IPS-18c (cell line): ENCODE data around the gene TM7SF3.
"Not testable (repeated sequence)": the region's sequence is repeated elsewhere in the genome, so short reads cannot be mapped to it uniquely, and the experiment has no call there.

Experiments used
- H3K4me3 ChIP-seq: 2 replicates; pipeline ENCODE4 v1.7.0; 2013; ENCODE audit warnings: low read depth, mild to moderate bottlenecking, low read length, moderate library complexity; ENCODE audit not compliant: insufficient read depth
- H3K9me3 ChIP-seq: one replicate; pipeline ENCODE4 v1.6.1; 2013; ENCODE audit warnings: mild to moderate bottlenecking, low read length, moderate library complexity; ENCODE audit not compliant: control insufficient read depth, insufficient read depth

Gene TM7SF3

GRCh38 chr12:26997003-26997402 lies 17.2 kb downstream of the TM7SF3 start:
- Histone ChIP-seq H3K4me3 (no peak overlapping the region), H3K9me3 (no peaks in the 10 kb centered on the region)

GRCh38 chr12:26995706-26996105 lies 18.5 kb downstream of the TM7SF3 start:
- no peak overlapping the region for H3K4me3 ChIP-seq
- H3K9me3 ChIP-seq: no peaks in the 10 kb centered on the region

- Histone ChIP-seq H3K4me3 (no peak overlapping the region), H3K9me3 (no peaks in the 10 kb centered on the region)
Observed at GRCh38 chr12:26994109-26994508, 20.1 kb downstream of the TM7SF3 start.

GRCh38 chr12:26991826-26992225 lies 22.4 kb downstream of the TM7SF3 start:
- Histone ChIP-seq H3K9me3 (no peaks in the 10 kb centered on the region), H3K4me3 (no peak overlapping the region)

- Histone ChIP-seq H3K9me3 (no peaks in the 10 kb centered on the region), H3K4me3 (no peak overlapping the region)
Observed at GRCh38 chr12:26989873-26990272, 24.3 kb downstream of the TM7SF3 start.

- H3K4me3 ChIP-seq: no peak overlapping the region
- H3K9me3 ChIP-seq: no peaks in the 10 kb centered on the region
Observed at GRCh38 chr12:26988703-26989102, 25.5 kb downstream of the TM7SF3 start.

- Histone ChIP-seq H3K9me3 (no peaks in the 10 kb centered on the region), H3K4me3 (no peak overlapping the region)
Observed at GRCh38 chr12:26987634-26988424, 26.4 kb downstream of the TM7SF3 start.

- Histone ChIP-seq H3K9me3 (no peaks in the 10 kb centered on the region), H3K4me3 (no peak overlapping the region)
Observed at GRCh38 chr12:26982866-26983265, 31.3 kb downstream of the TM7SF3 start.

GRCh38 chr12:26979733-26980132 lies 34.5 kb downstream of the TM7SF3 start:
- no peaks in the 10 kb centered on the region for H3K9me3 ChIP-seq
- no peak overlapping the region for H3K4me3 ChIP-seq

GRCh38 chr12:26978801-26979200 lies 35.4 kb downstream of the TM7SF3 start:
- Histone ChIP-seq H3K9me3 (no peaks in the 10 kb centered on the region), H3K4me3 (no peak overlapping the region)

- H3K4me3 ChIP-seq: no peak overlapping the region
Observed at GRCh38 chr12:26976687-26977086, 37.5 kb downstream of the TM7SF3 start.

GRCh38 chr12:26971963-26972362 lies 42.2 kb downstream of the TM7SF3 start:
- Histone ChIP-seq H3K4me3 (no peak overlapping the region), H3K9me3 (no peaks in the 10 kb centered on the region)

More at GRCh38 chr12:26976687-26977086, 37.5 kb downstream of the TM7SF3 start:
- H3K9me3 ChIP-seq: no peaks in the 10 kb centered on the region

GRCh38 chr12:26970136-26970535 lies 44.0 kb downstream of the TM7SF3 start:
- no peaks in the 10 kb centered on the region for H3K9me3 ChIP-seq
- H3K4me3 ChIP-seq: no peak overlapping the region

GRCh38 chr12:26966842-26967241 lies 47.3 kb downstream of the TM7SF3 start:
- no peak overlapping the region for H3K4me3 ChIP-seq
- H3K9me3 ChIP-seq: no peaks in the 10 kb centered on the region

GRCh38 chr12:26963413-26963812 lies 50.8 kb downstream of the TM7SF3 start:
- Histone ChIP-seq H3K9me3 (no peaks in the 10 kb centered on the region), H3K4me3 (no peak overlapping the region)

GRCh38 chr12:26961803-26962202 lies 52.4 kb downstream of the TM7SF3 start:
- no peaks in the 10 kb centered on the region for H3K9me3 ChIP-seq
- no peak overlapping the region for H3K4me3 ChIP-seq

GRCh38 chr12:26961391-26961790 lies 52.8 kb downstream of the TM7SF3 start:
- not testable (repeated sequence) for H3K9me3 ChIP-seq, H3K4me3 ChIP-seq

GRCh38 chr12:26954027-26954426 lies 60.2 kb downstream of the TM7SF3 start:
- Histone ChIP-seq H3K4me3 (no peak overlapping the region), H3K9me3 (no peaks in the 10 kb centered on the region)

- Histone ChIP-seq H3K9me3 (no peaks in the 10 kb centered on the region), H3K4me3 (no peak overlapping the region)
Observed at GRCh38 chr12:26953447-26953846, 60.7 kb downstream of the TM7SF3 start.
